Thoracic aorta (tissue), 2 donors: ENCODE results near the gene ACVR2B. TPM values are rescaled to one million over a fixed set of nuclear protein-coding genes. Genes with fewer than 3 reads are reported as not detected.

ENCODE experiments used
- ATAC-seq: fragments of 150-250 bp; one replicate; pipeline ENCODE4 v1.8.0; 2017; ENCODE audit warnings: low read depth; ENCODE audit not compliant: insufficient number of reproducible peaks, low FRiP score
- DNase-seq: peaks from one replicate; pipeline ENCODE4 v3.0.0-alpha.2; 2020; ENCODE audit warnings: low spot score
- H3K27ac ChIP-seq, 2 donors: fragments of 200-600 bp; sonication (generic); 1 replicate in 1 of 2; 2 replicates in 1 of 2; pipeline ENCODE4 v1.5.1; 2016; ENCODE audit warnings: mild to moderate bottlenecking in 2 of 2, moderate library complexity in 2 of 2
- H3K27me3 ChIP-seq: fragments of 200-600 bp; sonication (generic); replicated peaks from 2 replicates; pipeline ENCODE4 v1.6.0; 2016; ENCODE audit warnings: mild to moderate bottlenecking; ENCODE audit not compliant: insufficient read depth
- H3K36me3 ChIP-seq: fragments of 200-600 bp; sonication (generic); one replicate; pipeline ENCODE4 v1.5.1; 2016
- H3K4me1 ChIP-seq, 2 donors: fragments of 200-600 bp; sonication (generic); 1 replicate in 1 of 2; 2 replicates in 1 of 2; pipeline versions ENCODE4 v1.5.1 to v1.6.0; 2016; ENCODE audit warnings: low read depth in 2 of 2, mild to moderate bottlenecking in 1 of 2; ENCODE audit not compliant: control insufficient read depth in 1 of 2
- H3K4me3 ChIP-seq: fragments of 200-600 bp; sonication (generic); 2 replicates; pipeline ENCODE4 v1.5.1; 2016; ENCODE audit warnings: mild to moderate bottlenecking
- H3K9me3 ChIP-seq: fragments of 200-600 bp; sonication (generic); 2 replicates; pipeline ENCODE4 v1.5.1; 2016
- CTCF ChIP-seq: fragments of 200-600 bp; sonication (generic); IDR thresholded peaks from one replicate; pipeline ENCODE4 v1.5.1; 2019; ENCODE audit warnings: antibody characterized with exemption
- total RNA-seq, 2 donors: library from RNA; depleted of rRNA; stranded (reverse); fragments of >200 nt; gene quantifications; one replicate each; pipeline versions ENCODE4 v1.1.0 to v1.2.3, GENCODE V29; 2016

The ACVR2B gene
- total RNA-seq, 2 donors from 2014 or later, result 3.7 to 4.0 TPM

DNA sequence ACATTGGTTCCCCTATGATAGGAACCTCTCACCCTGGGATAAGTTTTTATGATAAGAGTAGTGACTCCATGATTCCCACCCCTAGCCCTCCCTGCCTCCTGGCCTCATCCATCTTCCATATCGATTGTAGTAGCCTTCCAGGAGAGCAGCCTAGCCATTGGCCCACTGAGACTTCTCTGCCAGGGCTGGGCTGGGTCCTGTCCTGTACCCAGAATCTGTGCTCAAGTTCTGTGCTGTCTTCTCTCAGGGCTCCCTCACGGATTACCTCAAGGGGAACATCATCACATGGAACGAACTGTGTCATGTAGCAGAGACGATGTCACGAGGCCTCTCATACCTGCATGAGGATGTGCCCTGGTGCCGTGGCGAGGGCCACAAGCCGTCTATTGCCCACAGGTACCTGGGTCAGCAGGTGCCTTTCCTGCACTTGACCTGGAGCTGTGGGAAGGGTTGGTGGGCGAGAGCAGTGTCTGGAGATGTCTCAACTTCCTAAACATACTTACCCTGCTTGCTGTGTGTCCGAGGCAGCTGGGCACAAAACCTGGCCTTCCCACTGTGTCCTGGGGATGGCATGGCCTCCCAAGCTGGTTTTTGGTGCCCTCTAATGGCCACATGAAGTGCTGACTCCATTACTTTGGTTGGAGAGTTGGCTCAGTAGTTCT, 25.9 kb downstream of the ACVR2B start:
- H3K9me3 ChIP-seq, result no peaks in the 10 kb centered on the region
- H3K27me3 ChIP-seq, result no peaks in the 10 kb centered on the region
- no peak overlapping the region for H3K27ac ChIP-seq
- peaks cover 11% of the 10 kb centered on the region for H3K36me3 ChIP-seq
- TF ChIP-seq CTCF, result peak; percentile 85
- ATAC-seq, result peak; percentile 66
- no peak for DNase-seq
- no peaks in the 10 kb centered on the region for H3K4me1 ChIP-seq
- no peak overlapping the region for H3K4me3 ChIP-seq

DNA sequence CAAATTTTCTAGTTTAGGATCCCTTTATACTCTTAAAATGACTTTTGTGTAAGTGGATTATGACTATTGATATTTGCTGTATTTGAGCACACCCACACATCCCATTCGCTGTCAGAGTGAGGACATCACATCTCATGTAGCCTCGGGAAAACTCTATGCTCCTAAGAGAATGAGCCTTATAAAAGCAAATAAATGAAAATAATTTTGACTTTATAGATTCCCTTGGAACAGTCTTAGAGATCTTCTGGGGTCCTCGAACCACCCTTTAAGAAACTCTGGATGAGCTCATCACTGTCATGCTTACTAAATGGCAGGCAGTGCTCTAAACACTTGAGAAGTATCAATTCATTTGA, 26.4 kb downstream of the ACVR2B start:
- DNase-seq (no peak), ATAC-seq (no peak)
- TF ChIP-seq CTCF, result no peak
- peaks cover 11% of the 10 kb centered on the region for H3K36me3 ChIP-seq
- H3K9me3 ChIP-seq, result no peaks in the 10 kb centered on the region
- H3K27me3 ChIP-seq, result no peaks in the 10 kb centered on the region
- no peak overlapping the region for H3K4me3 ChIP-seq
- H3K4me1 ChIP-seq, result no peaks in the 10 kb centered on the region
- no peak overlapping the region for H3K27ac ChIP-seq

- DNase-seq (no peak), ATAC-seq (no peak)
- H3K4me1 ChIP-seq, result no peaks in the 10 kb centered on the region
- H3K27ac ChIP-seq, result no peak overlapping the region
- H3K27me3 ChIP-seq, result no peaks in the 10 kb centered on the region
- H3K9me3 ChIP-seq, result no peaks in the 10 kb centered on the region
- H3K4me3 ChIP-seq, result no peak overlapping the region
- peaks cover 11% of the 10 kb centered on the region for H3K36me3 ChIP-seq
- no peak for TF ChIP-seq CTCF
Observed at GRCh38 chr3:38480930-38481329, 27.2 kb downstream of the ACVR2B start.

GRCh38 chr3:38482951-38483350, 29.3 kb downstream of the ACVR2B start:
- TF ChIP-seq CTCF, result no peak
- ATAC-seq (no peak), DNase-seq (no peak)
- Histone ChIP-seq H3K36me3 (peaks cover 11% of the 10 kb centered on the region), H3K4me3 (no peak overlapping the region), H3K27me3 (no peaks in the 10 kb centered on the region), H3K4me1 (no peaks in the 10 kb centered on the region), H3K27ac (no peak overlapping the region), H3K9me3 (no peaks in the 10 kb centered on the region)

- Histone ChIP-seq H3K36me3 (peaks cover 5% of the 10 kb centered on the region), H3K27ac (no peak overlapping the region), H3K27me3 (no peaks in the 10 kb centered on the region), H3K4me3 (no peak overlapping the region), H3K9me3 (no peaks in the 10 kb centered on the region), H3K4me1 (no peaks in the 10 kb centered on the region)
- TF ChIP-seq CTCF, result no peak
- no peak for DNase-seq
- no peak for ATAC-seq
Observed at GRCh38 chr3:38487323-38487722, 33.6 kb downstream of the ACVR2B start.
